Muscle layer of colon (tissue), 2 donors: Measurements from ENCODE around the gene NT5C3A.

ENCODE experiments used
- H3K27ac ChIP-seq: one replicate; pipeline ENCODE4 v1.7.0; 2013; ENCODE audit warnings: low read depth, mild to moderate bottlenecking, low read length, moderate library complexity
- H3K27me3 ChIP-seq, 2 donors: one replicate each; pipeline ENCODE4 v1.7.0; 2013; ENCODE audit warnings: low read length in 2 of 2, mild to moderate bottlenecking in 2 of 2; ENCODE audit not compliant: insufficient read depth in 2 of 2, control insufficient read depth in 1 of 2
- H3K36me3 ChIP-seq: one replicate; pipeline ENCODE4 v1.7.0; 2013; ENCODE audit warnings: mild to moderate bottlenecking, low read length; ENCODE audit not compliant: insufficient read depth
- H3K4me1 ChIP-seq: one replicate; pipeline ENCODE4 v1.7.0; 2013; ENCODE audit warnings: mild to moderate bottlenecking, low read length; ENCODE audit not compliant: insufficient read depth
- H3K4me3 ChIP-seq, 2 donors: one replicate each; pipeline ENCODE4 v1.7.0; 2013; ENCODE audit warnings: low read length in 2 of 2, low read depth in 1 of 2, mild to moderate bottlenecking in 1 of 2, moderate library complexity in 1 of 2
- H3K9ac ChIP-seq: one replicate; pipeline ENCODE4 v1.7.0; 2013; ENCODE audit warnings: low read length
- H3K9me3 ChIP-seq: one replicate; pipeline ENCODE4 v1.7.0; 2013; ENCODE audit warnings: mild to moderate bottlenecking, low read length
- donor health status: abdominal sarcoma.
- donor health status: Adenocarcinoma of cecum.

Gene NT5C3A

GRCh38 chr7:33072471-33072870 lies 9.9 kb upstream of the NT5C3A start:
- H3K27ac ChIP-seq = no peak overlapping the region
- H3K4me3 ChIP-seq = peak overlapping the region in 1 of 2 donors; percentile 11
- no peak overlapping the region for H3K9ac ChIP-seq

GRCh38 chr7:33070831-33071230 lies 8.3 kb upstream of the NT5C3A start:
- no peaks in the 10 kb centered on the region for H3K36me3 ChIP-seq
- no peaks in the 10 kb centered on the region for H3K27me3 ChIP-seq
- no peak overlapping the region for H3K9ac ChIP-seq
- no peak overlapping the region for H3K27ac ChIP-seq
- H3K9me3 ChIP-seq = no peaks in the 10 kb centered on the region
- peaks cover 13% of the 10 kb centered on the region for H3K4me1 ChIP-seq
- no peak overlapping the region for H3K4me3 ChIP-seq

More at GRCh38 chr7:33072471-33072870, 9.9 kb upstream of the NT5C3A start:
- Histone ChIP-seq H3K9me3 (no peaks in the 10 kb centered on the region), H3K36me3 (no peaks in the 10 kb centered on the region), H3K27me3 (no peaks in the 10 kb centered on the region), H3K4me1 (peaks cover 13% of the 10 kb centered on the region)

GRCh38 chr7:33070277-33070676 lies 7.7 kb upstream of the NT5C3A start:
- Histone ChIP-seq H3K36me3 (no peaks in the 10 kb centered on the region), H3K4me3 (no peak overlapping the region), H3K27me3 (no peaks in the 10 kb centered on the region), H3K9me3 (no peaks in the 10 kb centered on the region), H3K9ac (no peak overlapping the region), H3K27ac (no peak overlapping the region), H3K4me1 (peaks cover 13% of the 10 kb centered on the region)

GRCh38 chr7:33067921-33068320 lies 5.3 kb upstream of the NT5C3A start:
- Histone ChIP-seq H3K9ac (no peak overlapping the region), H3K4me3 (no peak overlapping the region), H3K27ac (no peak overlapping the region), H3K4me1 (peaks cover 17% of the 10 kb centered on the region), H3K9me3 (no peaks in the 10 kb centered on the region), H3K36me3 (no peaks in the 10 kb centered on the region), H3K27me3 (no peaks in the 10 kb centered on the region)

GRCh38 chr7:33066771-33067170 lies 4.2 kb upstream of the NT5C3A start:
- Histone ChIP-seq H3K9me3 (no peaks in the 10 kb centered on the region), H3K4me1 (peaks cover 7% of the 10 kb centered on the region), H3K27me3 (no peaks in the 10 kb centered on the region), H3K27ac (no peak overlapping the region), H3K36me3 (no peaks in the 10 kb centered on the region), H3K9ac (no peak overlapping the region), H3K4me3 (no peak overlapping the region)

GRCh38 chr7:33065981-33066380 lies 3.4 kb upstream of the NT5C3A start:
- Histone ChIP-seq H3K9ac (no peak overlapping the region), H3K36me3 (no peaks in the 10 kb centered on the region), H3K27me3 (no peaks in the 10 kb centered on the region), H3K27ac (no peak overlapping the region), H3K4me1 (peaks cover 12% of the 10 kb centered on the region), H3K9me3 (no peaks in the 10 kb centered on the region), H3K4me3 (no peak overlapping the region)

GRCh38 chr7:33062782-33063443 lies 337 bp upstream of the NT5C3A start:
- no peaks in the 10 kb centered on the region for H3K9me3 ChIP-seq
- no peaks in the 10 kb centered on the region for H3K36me3 ChIP-seq
- H3K9ac ChIP-seq = peak overlapping the region; percentile 90
- peak overlapping the region; percentile 79 for H3K27ac ChIP-seq
- peaks cover 25% of the 10 kb centered on the region for H3K4me1 ChIP-seq
- H3K4me3 ChIP-seq = peak overlapping the region; percentile 58 to 95
- H3K27me3 ChIP-seq = no peaks in the 10 kb centered on the region

- peak overlapping the region; percentile 63 for H3K9ac ChIP-seq
- H3K27me3 ChIP-seq = no peaks in the 10 kb centered on the region
- H3K36me3 ChIP-seq = no peaks in the 10 kb centered on the region
- peak overlapping the region; percentile 58 to 95 for H3K4me3 ChIP-seq
- no peak overlapping the region for H3K27ac ChIP-seq
- peaks cover 25% of the 10 kb centered on the region for H3K4me1 ChIP-seq
- no peaks in the 10 kb centered on the region for H3K9me3 ChIP-seq
Observed at GRCh38 chr7:33061282-33061937, 1.2 kb downstream of the NT5C3A start.

- H3K9me3 ChIP-seq = no peaks in the 10 kb centered on the region
- H3K4me1 ChIP-seq = peaks cover 25% of the 10 kb centered on the region
- no peak overlapping the region for H3K27ac ChIP-seq
- H3K4me3 ChIP-seq = no peak overlapping the region
- no peaks in the 10 kb centered on the region for H3K27me3 ChIP-seq
- H3K9ac ChIP-seq = no peak overlapping the region
- no peaks in the 10 kb centered on the region for H3K36me3 ChIP-seq
Observed at GRCh38 chr7:33059635-33060034, 2.9 kb downstream of the NT5C3A start.

GRCh38 chr7:33055158-33055557 lies 7.4 kb downstream of the NT5C3A start:
- no peak overlapping the region for H3K27ac ChIP-seq
- H3K9me3 ChIP-seq = no peaks in the 10 kb centered on the region
- H3K27me3 ChIP-seq = no peaks in the 10 kb centered on the region
- H3K4me1 ChIP-seq = peaks cover 11% of the 10 kb centered on the region
- no peaks in the 10 kb centered on the region for H3K36me3 ChIP-seq
- H3K9ac ChIP-seq = no peak overlapping the region
- no peak overlapping the region for H3K4me3 ChIP-seq

GRCh38 chr7:33054261-33054964 lies 8.2 kb downstream of the NT5C3A start:
- Histone ChIP-seq H3K4me3 (no peak overlapping the region), H3K27ac (no peak overlapping the region), H3K36me3 (no peaks in the 10 kb centered on the region), H3K9me3 (no peaks in the 10 kb centered on the region), H3K4me1 (peaks cover 11% of the 10 kb centered on the region), H3K9ac (no peak overlapping the region), H3K27me3 (no peaks in the 10 kb centered on the region)
